ENCODE measurements around the gene DMPK. TPM values are rescaled to one million over a fixed set of nuclear protein-coding genes. Genes with fewer than 3 reads are reported as not detected.
A peak's percentile ranks its signal among the peaks of the same experiment; 100 is the strongest.

DMPK gene
- total and polyA plus RNA-seq, 9 of the 15 experiments (the other 6 are each of a cell fraction or from before 2014, with no cell fraction given) = 0.24 to 31.3 (median 7.3) TPM

- TF ChIP-seq, protein P1, sequence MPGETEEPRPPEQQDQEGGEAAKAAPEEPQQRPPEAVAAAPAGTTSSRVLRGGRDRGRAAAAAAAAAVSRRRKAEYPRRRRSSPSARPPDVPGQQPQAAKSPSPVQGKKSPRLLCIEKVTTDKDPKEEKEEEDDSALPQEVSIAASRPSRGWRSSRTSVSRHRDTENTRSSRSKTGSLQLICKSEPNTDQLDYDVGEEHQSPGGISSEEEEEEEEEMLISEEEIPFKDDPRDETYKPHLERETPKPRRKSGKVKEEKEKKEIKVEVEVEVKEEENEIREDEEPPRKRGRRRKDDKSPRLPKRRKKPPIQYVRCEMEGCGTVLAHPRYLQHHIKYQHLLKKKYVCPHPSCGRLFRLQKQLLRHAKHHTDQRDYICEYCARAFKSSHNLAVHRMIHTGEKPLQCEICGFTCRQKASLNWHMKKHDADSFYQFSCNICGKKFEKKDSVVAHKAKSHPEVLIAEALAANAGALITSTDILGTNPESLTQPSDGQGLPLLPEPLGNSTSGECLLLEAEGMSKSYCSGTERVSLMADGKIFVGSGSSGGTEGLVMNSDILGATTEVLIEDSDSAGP (CRISPR knock-in tag; IDR thresholded peaks at IDR 0.05) = no peak
- no peak for TF ChIP-seq MIER1 (IDR thresholded peaks at IDR 0.05; ENCODE audit: low read depth)
- no peak for TF ChIP-seq ATF4 (CRISPR knock-in tag; IDR thresholded peaks at IDR 0.05)
- no peak for TF ChIP-seq SRSF3 (IDR thresholded peaks at IDR 0.05; ENCODE audit: insufficient read depth, low read length)
- no peak for TF ChIP-seq STAT5A (IDR thresholded peaks at IDR 0.05; ENCODE audit: borderline replicate concordance, low read length)
- TF ChIP-seq ZNF655 (CRISPR knock-in tag; IDR thresholded peaks at IDR 0.05) = no peak
- no peak; the same call in 1 of the 2 replicates for TF ChIP-seq CTBP1 (IDR thresholded peaks at IDR 0.05; ENCODE audit: borderline replicate concordance)
- peak; percentile 60; the same call in 1 of the 2 replicates for TF ChIP-seq POLR2H (tag; IDR thresholded peaks at IDR 0.05; ENCODE audit: low read depth)
- TF ChIP-seq, protein P2, sequence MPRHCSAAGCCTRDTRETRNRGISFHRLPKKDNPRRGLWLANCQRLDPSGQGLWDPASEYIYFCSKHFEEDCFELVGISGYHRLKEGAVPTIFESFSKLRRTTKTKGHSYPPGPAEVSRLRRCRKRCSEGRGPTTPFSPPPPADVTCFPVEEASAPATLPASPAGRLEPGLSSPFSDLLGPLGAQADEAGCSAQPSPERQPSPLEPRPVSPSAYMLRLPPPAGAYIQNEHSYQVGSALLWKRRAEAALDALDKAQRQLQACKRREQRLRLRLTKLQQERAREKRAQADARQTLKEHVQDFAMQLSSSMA (CRISPR knock-in tag; IDR thresholded peaks at IDR 0.05) = no peak
- 0 out of 2 replicates have a peak, but pooled peaks have one; percentile 32 for TF ChIP-seq ZBTB5 (IDR thresholded peaks at IDR 0.05)
- TF ChIP-seq PCBP1 (IDR thresholded peaks at IDR 0.05; ENCODE audit: low read depth, low read length, poor library complexity, severe bottlenecking) = peak; percentile 91
- peak in 1 of 2 experiments; percentile 70; a peak in 2 of 4 replicates for TF ChIP-seq ZMIZ1 (IDR thresholded peaks at IDR 0.05; ENCODE audit: low read depth in 2 of 2, low read length in 2 of 2)
- no peak for TF ChIP-seq EZH2 (IDR thresholded peaks at IDR 0.05; ENCODE audit: borderline replicate concordance, low read depth, low read length)
- TF ChIP-seq NCOA6 (IDR thresholded peaks at IDR 0.05) = no peak
- TF ChIP-seq NUFIP1 (IDR thresholded peaks at IDR 0.05; ENCODE audit: partially characterized antibody) = no peak
- no peak for TF ChIP-seq IFI16 (CRISPR knock-in tag; IDR thresholded peaks at IDR 0.05)
Observed at GRCh38 chr19:45730368-45731288, 51.7 kb downstream of the DMPK start, which contains the start of gene FBXO46 (continued).

Data from K562 (cell line).